Activated CD4-positive, alpha-beta T cell treated with anti-CD3 and anti-CD28 coated beads, Interleukin-2, amount 10 ng/mL, durations not matched to agents 7 days and 5 days (primary cell): Measurements from ENCODE around the gene EML4. TPM values are rescaled to one million over a fixed set of nuclear protein-coding genes. Genes with fewer than 3 reads are reported as not detected.
A peak's percentile ranks its signal among the peaks of the same experiment; 100 is the strongest.
"Not testable (repeated sequence)": the region's sequence is repeated elsewhere in the genome, so short reads cannot be mapped to it uniquely, and the experiment has no call there.

Experiments used
- CTCF ChIA-PET: fragments of 350-600 bp; sonication (Branson Sonifier 250); formaldehyde crosslinking; loops from one replicate; lab custom pipeline; 2021; ENCODE audit warnings: antibody characterized with exemption; lab: Charles Lee
- POLR2A ChIA-PET: fragments of 350-600 bp; sonication (Branson Sonifier 250); formaldehyde crosslinking; loops from one replicate; lab custom pipeline; 2021; ENCODE audit warnings: antibody characterized with exemption; lab: Charles Lee
- DNase-seq: peaks from one replicate; pipeline ENCODE4 v3.0.0-alpha.2; 2020
- H3K27ac Mint-ChIP-seq: one replicate; pipeline ENCODE4 v1.8.0; 2021; ENCODE audit warnings: mild to moderate bottlenecking, moderate library complexity, mixed read lengths
- H3K27me3 Mint-ChIP-seq: one replicate; pipeline ENCODE4 v1.8.0; 2021; ENCODE audit warnings: mixed read lengths
- H3K36me3 Mint-ChIP-seq: one replicate; pipeline ENCODE4 v1.8.0; 2021; ENCODE audit warnings: low read depth, mixed read lengths
- H3K4me1 Mint-ChIP-seq: one replicate; pipeline ENCODE4 v1.8.0; 2021; ENCODE audit warnings: mixed read lengths
- H3K4me3 Mint-ChIP-seq: one replicate; pipeline ENCODE4 v1.8.0; 2021; ENCODE audit warnings: mild to moderate bottlenecking, moderate library complexity, mixed read lengths
- H3K9me3 Mint-ChIP-seq: one replicate; pipeline ENCODE4 v1.8.0; 2021; ENCODE audit warnings: mixed read lengths
- total RNA-seq, 2 experiments: library from RNA; stranded (reverse); gene quantifications; one replicate each; pipeline ENCODE4 v1.2.3, GENCODE V29; 2021

The EML4 gene
- total RNA-seq, 2 experiments from 2014 or later, result 93.8 to 99.6 TPM

DNA sequence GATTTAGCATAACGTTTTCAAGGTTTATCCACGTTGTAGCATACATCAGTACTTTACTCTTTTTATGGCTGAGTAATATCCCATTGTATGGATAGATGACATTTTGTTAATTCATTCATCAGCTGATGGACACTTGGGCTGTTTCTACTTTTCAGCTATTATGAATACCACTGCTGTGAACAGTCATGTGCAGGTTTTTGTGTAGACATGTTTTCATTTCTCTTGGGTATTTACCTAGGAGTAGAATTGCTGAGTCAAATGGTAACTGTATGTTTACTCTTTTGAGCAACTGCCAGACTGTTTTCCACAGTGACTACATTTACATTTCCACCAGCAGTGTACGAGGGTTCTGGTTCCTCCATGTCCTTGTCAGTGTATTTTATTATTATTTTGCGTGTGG, 158.0 kb downstream of the EML4 start:
- H3K4me1 Mint-ChIP-seq, result peaks cover 15% of the 10 kb centered on the region
- no peak overlapping the region for H3K27ac Mint-ChIP-seq
- H3K27me3 Mint-ChIP-seq, result no peaks in the 10 kb centered on the region
- CTCF ChIA-PET, result interaction anchor here (1.0 kb wide), 1 partner anchor 14 kb away, joined by 3 read pairs; no protein-coding TSS in a partner anchor
- peaks cover 51% of the 10 kb centered on the region for H3K36me3 Mint-ChIP-seq
- POLR2A ChIA-PET, result no interaction called here
- H3K4me3 Mint-ChIP-seq, result no peak overlapping the region
- DNase-seq, result no peak
- H3K9me3 Mint-ChIP-seq, result no peaks in the 10 kb centered on the region

DNA sequence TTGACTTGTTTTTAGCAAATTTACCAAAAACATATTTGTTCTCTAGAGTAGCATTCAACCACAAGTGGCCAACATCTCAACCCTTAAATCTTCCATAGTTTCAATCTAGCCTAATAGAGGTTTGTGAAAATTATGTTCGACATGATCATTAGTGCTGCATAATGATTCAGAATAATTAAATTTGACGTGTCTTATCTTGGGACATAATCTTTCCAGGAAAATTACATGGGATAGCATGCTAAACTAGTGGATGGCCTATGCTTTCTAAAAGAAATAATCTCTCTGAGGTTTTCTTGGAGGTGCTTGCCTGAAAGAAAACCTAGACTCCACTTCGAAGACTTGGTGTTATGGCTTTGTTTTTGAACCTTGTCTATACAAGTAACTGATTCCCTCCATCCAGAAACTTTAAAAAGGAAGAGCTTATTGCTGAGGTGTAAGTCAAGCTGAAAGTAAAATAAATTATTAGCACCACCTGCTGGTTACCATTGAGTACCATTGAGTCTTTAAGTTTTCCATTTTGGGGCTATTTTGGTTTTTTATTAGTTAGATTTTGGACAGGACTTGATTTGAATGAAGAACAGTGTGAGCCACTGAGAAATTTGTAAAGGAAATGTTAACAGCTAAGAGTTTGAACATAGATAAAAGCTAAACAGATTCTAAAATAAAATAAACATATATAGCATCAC, 159.1 kb downstream of the EML4 start:
- peaks cover 52% of the 10 kb centered on the region for H3K36me3 Mint-ChIP-seq
- peaks cover 14% of the 10 kb centered on the region for H3K4me1 Mint-ChIP-seq
- H3K27ac Mint-ChIP-seq, result peak overlapping the region; percentile 0
- H3K4me3 Mint-ChIP-seq, result no peak overlapping the region
- H3K9me3 Mint-ChIP-seq, result no peaks in the 10 kb centered on the region
- ChIA-PET CTCF (interaction anchor here (0.7 to 2.0 kb wide), 11 partner anchors 12 to 563 kb away, joined by 3 to 6 read pairs (median 3); no protein-coding TSS in a partner anchor), POLR2A (no interaction called here)
- no peak for DNase-seq
- no peaks in the 10 kb centered on the region for H3K27me3 Mint-ChIP-seq

DNA sequence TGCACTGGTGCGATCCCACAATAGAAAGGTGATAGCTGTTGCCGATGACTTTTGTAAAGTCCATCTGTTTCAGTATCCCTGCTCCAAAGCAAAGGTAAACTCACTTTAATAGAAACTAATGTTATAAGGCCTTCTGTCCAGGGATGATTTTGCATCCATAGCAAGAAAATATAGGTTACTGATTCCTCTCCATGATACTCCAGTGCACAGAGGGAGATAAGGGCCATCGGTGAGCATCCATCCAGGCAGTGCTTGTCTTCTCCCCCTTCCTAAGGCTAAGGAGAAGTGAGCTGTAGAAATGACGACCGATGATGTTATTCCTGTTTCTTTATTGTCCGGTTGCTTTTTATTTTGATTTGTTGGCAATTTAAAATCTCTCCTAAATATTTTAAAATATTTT, 159.8 kb downstream of the EML4 start:
- peaks cover 14% of the 10 kb centered on the region for H3K4me1 Mint-ChIP-seq
- no peak for DNase-seq
- H3K4me3 Mint-ChIP-seq, result no peak overlapping the region
- ChIA-PET POLR2A (no interaction called here), CTCF (interaction anchor here (0.6 to 2.0 kb wide), 12 partner anchors 12 to 564 kb away, joined by 3 to 6 read pairs (median 3); no protein-coding TSS in a partner anchor)
- H3K27me3 Mint-ChIP-seq, result no peaks in the 10 kb centered on the region
- no peaks in the 10 kb centered on the region for H3K9me3 Mint-ChIP-seq
- H3K27ac Mint-ChIP-seq, result no peak overlapping the region
- H3K36me3 Mint-ChIP-seq, result peaks cover 58% of the 10 kb centered on the region

DNA sequence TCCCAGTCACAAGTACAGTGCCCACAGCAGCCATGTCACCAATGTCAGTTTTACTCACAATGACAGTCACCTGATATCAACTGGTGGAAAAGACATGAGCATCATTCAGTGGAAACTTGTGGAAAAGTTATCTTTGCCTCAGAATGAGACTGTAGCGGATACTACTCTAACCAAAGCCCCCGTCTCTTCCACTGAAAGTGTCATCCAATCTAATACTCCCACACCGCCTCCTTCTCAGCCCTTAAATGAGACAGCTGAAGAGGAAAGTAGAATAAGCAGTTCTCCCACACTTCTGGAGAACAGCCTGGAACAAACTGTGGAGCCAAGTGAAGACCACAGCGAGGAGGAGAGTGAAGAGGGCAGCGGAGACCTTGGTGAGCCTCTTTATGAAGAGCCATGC, 160.6 kb downstream of the EML4 start:
- Mint-ChIP-seq H3K27ac (no peak overlapping the region), H3K9me3 (no peaks in the 10 kb centered on the region), H3K36me3 (peaks cover 62% of the 10 kb centered on the region), H3K4me3 (no peak overlapping the region), H3K27me3 (no peaks in the 10 kb centered on the region), H3K4me1 (peaks cover 14% of the 10 kb centered on the region)
- CTCF ChIA-PET, result interaction anchor here (0.6 to 2.0 kb wide), 3 partner anchors 17 to 296 kb away, joined by 3 to 6 read pairs (median 4); no protein-coding TSS in a partner anchor
- DNase-seq, result no peak
- POLR2A ChIA-PET, result no interaction called here

DNA sequence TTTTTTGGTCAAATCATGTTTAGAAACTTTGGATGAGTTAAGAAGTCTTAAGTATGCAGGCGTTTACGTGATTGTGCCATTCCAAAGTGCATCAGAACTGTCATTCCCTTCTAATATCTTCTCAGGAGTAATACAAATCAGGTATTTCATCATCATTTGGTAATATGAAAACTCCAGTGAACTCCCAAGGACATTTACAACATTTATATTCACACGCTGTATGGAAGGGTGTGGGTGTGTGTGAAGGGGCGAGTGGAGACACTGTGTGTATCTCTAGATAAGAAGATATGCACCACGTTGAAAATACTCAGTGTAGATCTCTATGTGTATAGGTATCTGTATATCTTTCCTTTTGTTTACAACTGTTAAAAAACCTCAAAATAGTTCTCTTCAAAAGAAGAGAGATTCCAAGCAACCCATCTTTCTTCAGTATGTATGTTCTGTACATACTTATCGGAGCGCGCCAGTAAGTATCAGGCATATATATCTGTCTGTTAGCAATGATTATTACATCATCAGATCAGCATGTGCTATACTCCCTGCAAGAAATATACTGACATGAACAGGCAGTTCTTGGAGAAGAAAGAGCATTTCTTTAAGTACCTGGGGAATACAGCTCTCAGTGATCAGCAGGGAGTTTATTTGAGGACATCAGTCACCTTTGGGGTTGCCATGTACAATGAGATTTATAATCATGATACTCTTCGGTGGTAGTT, 162.6 kb downstream of the EML4 start:
- H3K27me3 Mint-ChIP-seq, result no peaks in the 10 kb centered on the region
- peaks cover 10% of the 10 kb centered on the region for H3K4me1 Mint-ChIP-seq
- H3K36me3 Mint-ChIP-seq, result peaks cover 66% of the 10 kb centered on the region
- DNase-seq, result no peak
- H3K27ac Mint-ChIP-seq, result no peak overlapping the region
- POLR2A ChIA-PET, result no interaction called here
- H3K9me3 Mint-ChIP-seq, result no peaks in the 10 kb centered on the region
- CTCF ChIA-PET, result interaction anchor here (0.9 kb wide), 1 partner anchor 11 kb away, joined by 3 read pairs; no protein-coding TSS in a partner anchor
- no peak overlapping the region for H3K4me3 Mint-ChIP-seq

DNA sequence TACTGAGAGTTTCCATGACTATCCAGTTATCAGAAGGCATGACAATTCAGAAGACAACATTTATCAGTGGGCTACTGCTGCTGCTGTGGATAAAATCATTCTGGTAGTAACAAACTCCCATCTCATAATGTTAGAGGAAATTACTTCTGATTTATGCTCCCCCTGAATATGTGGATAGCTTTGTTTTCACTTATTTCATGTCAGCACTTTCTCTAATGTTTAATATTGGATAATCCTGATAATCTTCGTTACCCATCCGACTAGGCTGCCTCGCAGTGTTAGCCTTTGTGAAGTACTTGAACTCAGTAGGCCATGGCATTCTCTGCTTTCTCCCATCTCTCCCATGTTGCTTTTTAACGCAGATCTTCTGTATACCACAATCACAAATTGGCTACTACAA, 163.4 kb downstream of the EML4 start:
- peaks cover 6% of the 10 kb centered on the region for H3K9me3 Mint-ChIP-seq
- H3K27ac Mint-ChIP-seq, result no peak overlapping the region
- no peak overlapping the region for H3K4me3 Mint-ChIP-seq
- CTCF ChIA-PET, result interaction anchor here (0.9 kb wide), 1 partner anchor 10 kb away, joined by 3 read pairs; no protein-coding TSS in a partner anchor
- POLR2A ChIA-PET, result no interaction called here
- no peaks in the 10 kb centered on the region for H3K27me3 Mint-ChIP-seq
- H3K4me1 Mint-ChIP-seq, result peaks cover 5% of the 10 kb centered on the region
- peaks cover 70% of the 10 kb centered on the region for H3K36me3 Mint-ChIP-seq
- no peak for DNase-seq

DNA sequence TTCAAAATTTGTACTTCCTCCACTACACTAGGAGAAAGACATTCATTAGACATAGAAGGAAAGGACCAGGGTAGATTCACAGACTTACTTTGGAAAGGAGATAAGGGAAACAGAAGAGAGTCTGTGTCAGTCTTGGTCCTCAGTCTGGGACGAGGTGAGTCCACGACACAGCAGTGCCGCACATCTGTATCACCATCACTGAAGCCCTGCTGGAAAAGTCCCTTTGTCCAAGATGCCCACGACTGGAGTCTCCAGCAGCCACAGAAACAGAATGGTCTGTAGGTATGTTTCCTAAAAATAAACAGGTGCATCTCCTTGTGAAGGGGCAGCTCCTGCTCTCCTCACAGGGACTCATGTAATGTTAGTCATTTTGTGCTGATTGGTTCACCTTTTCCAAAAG, 164.4 kb downstream of the EML4 start:
- H3K36me3 Mint-ChIP-seq, result peaks cover 74% of the 10 kb centered on the region
- no peaks in the 10 kb centered on the region for H3K27me3 Mint-ChIP-seq
- no peak overlapping the region for H3K4me3 Mint-ChIP-seq
- DNase-seq, result no peak
- POLR2A ChIA-PET, result no interaction called here
- CTCF ChIA-PET, result interaction anchor here (0.6 kb wide), 1 partner anchor 1289 kb away, joined by 5 read pairs; no protein-coding TSS in a partner anchor
- H3K4me1 Mint-ChIP-seq, result peaks cover 2% of the 10 kb centered on the region
- H3K9me3 Mint-ChIP-seq, result peaks cover 11% of the 10 kb centered on the region
- no peak overlapping the region for H3K27ac Mint-ChIP-seq

DNA sequence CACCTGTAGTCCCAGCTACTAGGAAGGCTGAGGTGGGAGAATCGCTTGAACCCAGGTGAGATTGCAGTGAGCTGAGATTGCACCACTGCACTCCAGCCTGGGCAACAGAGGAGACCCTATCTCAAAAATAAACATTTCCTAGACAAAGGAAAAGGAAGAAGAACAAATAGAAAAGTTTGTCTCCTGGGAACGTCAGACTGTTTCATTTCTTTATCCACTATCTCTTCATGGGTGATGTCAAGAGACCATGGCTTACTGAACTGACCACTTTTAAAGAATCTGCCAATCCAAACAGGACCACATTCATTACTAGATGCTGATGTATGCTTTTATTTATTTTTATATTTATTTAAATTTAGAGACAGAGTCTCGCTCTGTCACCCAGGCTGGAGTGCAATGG, 165.1 kb downstream of the EML4 start:
- ChIA-PET POLR2A (no interaction called here), CTCF (interaction anchor here (0.6 kb wide), 1 partner anchor 1290 kb away, joined by 5 read pairs; no protein-coding TSS in a partner anchor)
- H3K4me3 Mint-ChIP-seq, result no peak overlapping the region
- no peak overlapping the region for H3K27ac Mint-ChIP-seq
- no peaks in the 10 kb centered on the region for H3K27me3 Mint-ChIP-seq
- H3K4me1 Mint-ChIP-seq, result peaks cover 2% of the 10 kb centered on the region
- no peak for DNase-seq
- peaks cover 74% of the 10 kb centered on the region for H3K36me3 Mint-ChIP-seq
- H3K9me3 Mint-ChIP-seq, result peaks cover 12% of the 10 kb centered on the region

DNA sequence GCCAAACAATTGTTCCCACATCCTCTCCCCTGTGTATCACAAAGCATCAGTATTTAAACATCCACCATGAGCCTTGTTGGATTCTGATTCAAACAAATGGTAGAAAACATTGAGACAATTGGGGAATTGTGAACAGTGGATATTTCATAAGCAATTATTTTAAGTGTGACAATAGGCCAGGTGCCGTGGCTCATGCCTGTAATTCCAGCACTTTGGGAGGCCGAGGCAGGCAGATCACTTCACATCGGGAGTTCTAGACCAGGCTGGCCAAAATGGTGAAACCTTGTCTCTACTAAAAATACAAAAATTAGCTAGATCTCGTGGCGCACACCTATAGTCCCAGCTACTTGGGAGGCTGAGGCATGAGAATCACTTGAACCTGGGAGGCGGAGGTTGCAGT, 165.7 kb downstream of the EML4 start:
- H3K27me3 Mint-ChIP-seq, CTCF ChIA-PET, H3K4me1 Mint-ChIP-seq, DNase-seq, POLR2A ChIA-PET, H3K4me3 Mint-ChIP-seq, H3K27ac Mint-ChIP-seq: not testable (repeated sequence)
- H3K9me3 Mint-ChIP-seq, result peaks cover 12% of the 10 kb centered on the region
- H3K36me3 Mint-ChIP-seq, result peaks cover 69% of the 10 kb centered on the region

DNA sequence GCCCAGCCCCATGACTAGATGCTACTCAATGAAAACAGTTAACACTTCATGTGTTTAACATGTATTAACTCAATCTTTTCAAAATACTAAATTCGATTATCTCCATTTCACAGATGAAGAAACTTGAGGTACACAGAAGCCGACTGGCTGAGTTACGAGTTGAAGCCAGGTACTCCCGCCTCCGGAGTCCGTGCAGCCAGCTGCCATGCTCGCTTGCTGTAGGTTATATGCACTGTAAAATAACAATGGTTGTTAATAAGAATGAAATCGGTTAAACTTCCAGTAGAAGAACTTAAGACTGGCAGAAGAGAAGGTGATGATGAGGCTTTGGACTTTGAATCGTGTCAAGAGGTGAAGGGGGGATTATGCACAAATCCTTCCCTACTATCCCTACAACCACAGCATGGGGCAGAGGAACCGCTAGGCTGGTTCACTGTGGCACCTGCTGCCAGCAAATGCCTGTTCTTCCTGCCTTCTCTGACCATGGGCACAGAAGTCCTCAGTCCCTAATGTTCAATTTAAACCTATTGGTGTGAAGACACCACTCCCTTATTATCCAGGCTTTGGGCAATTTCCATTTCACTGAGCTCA, 166.5 kb downstream of the EML4 start:
- Mint-ChIP-seq H3K27ac (no peak overlapping the region), H3K27me3 (no peaks in the 10 kb centered on the region), H3K4me3 (no peak overlapping the region), H3K9me3 (peaks cover 12% of the 10 kb centered on the region), H3K36me3 (peaks cover 75% of the 10 kb centered on the region), H3K4me1 (peaks cover 2% of the 10 kb centered on the region)
- POLR2A ChIA-PET, result interaction anchor here (0.8 kb wide), 1 partner anchor 144 kb away, joined by 3 read pairs; no protein-coding TSS in a partner anchor
- no peak for DNase-seq
- CTCF ChIA-PET, result no interaction called here

DNA sequence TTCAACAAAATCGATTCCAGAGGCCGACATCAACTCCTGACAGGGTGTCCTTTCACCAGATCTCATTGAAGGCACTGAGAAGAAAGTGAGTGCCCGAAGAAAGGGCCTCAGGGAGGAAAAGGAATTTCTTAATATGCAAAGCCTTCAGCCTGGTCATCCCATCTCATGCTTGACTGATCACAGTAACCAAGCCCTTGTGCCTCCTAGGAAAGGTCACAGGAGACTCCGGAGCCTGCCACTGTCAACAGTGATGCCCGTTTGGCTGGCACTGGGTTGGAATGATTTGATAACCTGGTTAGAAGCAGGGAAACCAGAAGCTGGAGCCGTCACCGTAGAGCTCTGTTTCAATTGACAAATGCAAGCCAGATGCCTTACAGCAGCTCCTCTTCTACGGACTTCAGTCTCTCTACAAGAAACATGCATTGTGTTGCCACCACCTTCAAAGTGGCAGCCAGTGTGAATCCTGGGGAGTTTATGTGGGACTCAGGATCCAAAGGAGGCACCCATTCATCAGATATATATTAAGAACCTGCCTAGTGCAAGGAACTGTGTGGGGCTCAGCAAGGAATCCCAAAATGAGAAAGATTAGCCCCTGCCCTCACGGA, 167.3 kb downstream of the EML4 start:
- no peak overlapping the region for H3K27ac Mint-ChIP-seq
- no peak overlapping the region for H3K4me3 Mint-ChIP-seq
- POLR2A ChIA-PET, result interaction anchor here (0.8 kb wide), 1 partner anchor 143 kb away, joined by 3 read pairs; no protein-coding TSS in a partner anchor
- H3K4me1 Mint-ChIP-seq, result peaks cover 7% of the 10 kb centered on the region
- DNase-seq, result no peak
- no peaks in the 10 kb centered on the region for H3K27me3 Mint-ChIP-seq
- CTCF ChIA-PET, result no interaction called here
- peaks cover 12% of the 10 kb centered on the region for H3K9me3 Mint-ChIP-seq
- H3K36me3 Mint-ChIP-seq, result peaks cover 80% of the 10 kb centered on the region

DNA sequence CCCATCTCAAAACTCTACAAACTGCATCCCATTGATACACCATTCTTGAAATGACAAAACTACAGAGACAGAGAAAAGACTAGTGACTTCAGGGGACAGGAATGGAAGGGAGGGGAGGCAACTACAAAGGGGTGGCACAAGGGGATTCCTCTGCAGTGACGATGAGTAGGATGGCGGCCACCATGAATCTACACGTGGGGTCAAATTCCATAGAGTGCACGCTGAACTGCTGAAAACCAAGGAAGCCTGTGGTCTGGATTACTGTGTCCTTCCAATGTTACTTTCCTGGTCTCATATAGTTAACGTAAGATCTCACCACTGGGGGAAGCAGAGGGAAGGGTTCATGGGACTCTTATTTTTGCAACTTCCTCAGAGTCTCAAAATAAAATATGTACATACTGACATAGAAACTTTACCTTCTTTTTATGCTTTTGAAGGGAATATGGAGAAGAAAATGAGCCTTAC, 168.2 kb downstream of the EML4 start:
- Mint-ChIP-seq H3K4me1 (peaks cover 15% of the 10 kb centered on the region), H3K36me3 (peaks cover 72% of the 10 kb centered on the region), H3K27ac (no peak overlapping the region), H3K27me3 (no peaks in the 10 kb centered on the region), H3K4me3 (no peak overlapping the region), H3K9me3 (peaks cover 12% of the 10 kb centered on the region)
- no peak for DNase-seq
- POLR2A ChIA-PET, result no interaction called here
- CTCF ChIA-PET, result no interaction called here
